GM23248 (cell line): ENCODE data around the gene DHDDS.

ENCODE experiments used
- EZH2 ChIP-seq: fragments of 200-600 bp; sonication (generic); IDR thresholded peaks from 2 replicates; pipeline ENCODE4 v1.6.1; 2018; ENCODE audit warnings: antibody characterized with exemption, mild to moderate bottlenecking; ENCODE audit not compliant: insufficient read depth, poor library complexity, severe bottlenecking
- EZH2phosphoT487 ChIP-seq: fragments of 200-600 bp; sonication (generic); IDR thresholded peaks from 2 replicates; pipeline ENCODE4 v1.6.1; 2018; ENCODE audit warnings: antibody characterized with exemption, moderate library complexity, mild to moderate bottlenecking, low read depth; ENCODE audit not compliant: insufficient read depth

- TF ChIP-seq EZH2phosphoT487: no peak
- TF ChIP-seq EZH2: no peak
Measured at GRCh38 chr1:26417111-26417759, 14.9 kb upstream of the DHDDS start.
